ACC112 (cell line): ENCODE results near the gene SORCS2.
"Not testable (repeated sequence)": the region's sequence is repeated elsewhere in the genome, so short reads cannot be mapped to it uniquely, and the experiment has no call there.

Experiments used
- H2AFZ ChIP-seq: fragments of 200-600 bp; sonication (generic); one replicate; pipeline ENCODE4 v1.6.0; 2017; ENCODE audit warnings: antibody characterized with exemption, low read length; ENCODE audit not compliant: unreplicated experiment
- H3K27ac ChIP-seq: fragments of 200-600 bp; sonication (generic); 2 replicates; pipeline ENCODE4 v1.5.1; 2014; ENCODE audit warnings: low read depth, mild to moderate bottlenecking, antibody characterized with exemption, low read length, moderate library complexity
- H3K27me3 ChIP-seq: fragments of 200-600 bp; sonication (generic); 2 replicates; pipeline ENCODE4 v1.6.1; 2014; ENCODE audit warnings: mild to moderate bottlenecking, antibody characterized with exemption, low read length, moderate library complexity, mixed read lengths; ENCODE audit not compliant: insufficient read depth
- H3K36me3 ChIP-seq: fragments of 200-600 bp; sonication (generic); 2 replicates; pipeline ENCODE4 v1.6.1; 2016; ENCODE audit warnings: mild to moderate bottlenecking, antibody characterized with exemption, low read length, moderate library complexity, mixed read lengths; ENCODE audit not compliant: insufficient read depth
- H3K4me1 ChIP-seq: fragments of 200-600 bp; sonication (generic); one replicate; pipeline ENCODE4 v1.6.1; 2016; ENCODE audit warnings: low read length, mixed read lengths; ENCODE audit not compliant: insufficient read depth, unreplicated experiment, control insufficient read depth
- H3K4me3 ChIP-seq: fragments of 200-600 bp; sonication (generic); 2 replicates; pipeline ENCODE4 v1.5.1; 2014; ENCODE audit warnings: mild to moderate bottlenecking, low read depth, low read length
- H3K79me2 ChIP-seq: fragments of 200-600 bp; sonication (generic); one replicate; pipeline ENCODE4 v1.6.0; 2016; ENCODE audit warnings: low read length; ENCODE audit not compliant: control insufficient read depth, unreplicated experiment, insufficient read depth

Gene SORCS2

GRCh38 chr4:7575426-7575825 is 383.1 kb downstream of the SORCS2 start:
- Histone ChIP-seq H3K27ac (no peak overlapping the region), H3K4me3 (no peak overlapping the region), H3K4me1 (no peaks in the 10 kb centered on the region), H2AFZ (no peak overlapping the region), H3K27me3 (peaks cover 17% of the 10 kb centered on the region), H3K79me2 (no peaks in the 10 kb centered on the region), H3K36me3 (no peaks in the 10 kb centered on the region)

- not testable (repeated sequence) for H3K36me3 ChIP-seq, H3K4me3 ChIP-seq, H2AFZ ChIP-seq, H3K79me2 ChIP-seq, H3K27ac ChIP-seq, H3K4me1 ChIP-seq
- H3K27me3 ChIP-seq: peaks cover 15% of the 10 kb centered on the region
Measured at GRCh38 chr4:7577361-7578039, 385.2 kb downstream of the SORCS2 start.

- peaks cover 16% of the 10 kb centered on the region for H3K27me3 ChIP-seq
- no peak overlapping the region for H3K27ac ChIP-seq
- H3K4me1 ChIP-seq: no peaks in the 10 kb centered on the region
- H3K36me3 ChIP-seq: no peaks in the 10 kb centered on the region
- H3K4me3 ChIP-seq: no peak overlapping the region
- no peak overlapping the region for H2AFZ ChIP-seq
- H3K79me2 ChIP-seq: no peaks in the 10 kb centered on the region
Measured at GRCh38 chr4:7581477-7581876, 389.1 kb downstream of the SORCS2 start.

- H3K27me3 ChIP-seq: peaks cover 16% of the 10 kb centered on the region
- H3K4me1 ChIP-seq: no peaks in the 10 kb centered on the region
- no peaks in the 10 kb centered on the region for H3K36me3 ChIP-seq
- no peak overlapping the region for H3K4me3 ChIP-seq
- no peak overlapping the region for H2AFZ ChIP-seq
- no peak overlapping the region for H3K27ac ChIP-seq
- no peaks in the 10 kb centered on the region for H3K79me2 ChIP-seq
Measured at GRCh38 chr4:7582313-7583097, 390.2 kb downstream of the SORCS2 start.

- Histone ChIP-seq H3K27me3 (peaks cover 30% of the 10 kb centered on the region), H3K27ac (no peak overlapping the region), H3K4me1 (no peaks in the 10 kb centered on the region), H3K79me2 (no peaks in the 10 kb centered on the region), H3K4me3 (no peak overlapping the region), H2AFZ (no peak overlapping the region), H3K36me3 (no peaks in the 10 kb centered on the region)
Measured at GRCh38 chr4:7584098-7584497, 391.8 kb downstream of the SORCS2 start.

- Histone ChIP-seq H3K27me3 (peaks cover 31% of the 10 kb centered on the region), H2AFZ (no peak overlapping the region), H3K4me3 (no peak overlapping the region), H3K36me3 (no peaks in the 10 kb centered on the region), H3K27ac (no peak overlapping the region), H3K79me2 (no peaks in the 10 kb centered on the region), H3K4me1 (no peaks in the 10 kb centered on the region)
Measured at GRCh38 chr4:7584606-7585159, 392.3 kb downstream of the SORCS2 start.

GRCh38 chr4:7585768-7586167 is 393.4 kb downstream of the SORCS2 start:
- H3K27me3 ChIP-seq: peaks cover 41% of the 10 kb centered on the region
- no peaks in the 10 kb centered on the region for H3K36me3 ChIP-seq
- H3K79me2 ChIP-seq: no peaks in the 10 kb centered on the region
- H2AFZ ChIP-seq: no peak overlapping the region
- no peaks in the 10 kb centered on the region for H3K4me1 ChIP-seq
- H3K27ac ChIP-seq: no peak overlapping the region
- H3K4me3 ChIP-seq: no peak overlapping the region

- Histone ChIP-seq H3K36me3 (no peaks in the 10 kb centered on the region), H3K27me3 (peaks cover 46% of the 10 kb centered on the region), H3K27ac (no peak overlapping the region), H3K79me2 (no peaks in the 10 kb centered on the region), H3K4me3 (no peak overlapping the region), H2AFZ (no peak overlapping the region), H3K4me1 (no peaks in the 10 kb centered on the region)
Measured at GRCh38 chr4:7587433-7588405, 395.4 kb downstream of the SORCS2 start.

GRCh38 chr4:7590189-7590588 is 397.9 kb downstream of the SORCS2 start:
- Histone ChIP-seq H2AFZ (no peak overlapping the region), H3K79me2 (no peaks in the 10 kb centered on the region), H3K4me3 (no peak overlapping the region), H3K36me3 (no peaks in the 10 kb centered on the region), H3K27ac (no peak overlapping the region), H3K27me3 (peaks cover 40% of the 10 kb centered on the region), H3K4me1 (no peaks in the 10 kb centered on the region)

GRCh38 chr4:7590899-7591298 is 398.6 kb downstream of the SORCS2 start:
- no peak overlapping the region for H3K27ac ChIP-seq
- H3K79me2 ChIP-seq: no peaks in the 10 kb centered on the region
- H2AFZ ChIP-seq: no peak overlapping the region
- H3K27me3 ChIP-seq: peaks cover 35% of the 10 kb centered on the region; the same call in 1 of the 2 replicates
- no peaks in the 10 kb centered on the region for H3K36me3 ChIP-seq
- no peak overlapping the region for H3K4me3 ChIP-seq
- no peaks in the 10 kb centered on the region for H3K4me1 ChIP-seq
